Panc1 (cell line): ENCODE data around the gene MAFG.

Source experiments
- CTCF ChIP-seq: fragments of 450-650 bp; IDR thresholded peaks from 2 replicates; pipeline ENCODE4 v1.5.1; 2017; ENCODE audit warnings: mild to moderate bottlenecking
- REST ChIP-seq, 2 experiments: IDR thresholded peaks; 2 replicates each; pipeline ENCODE4 v1.6.1; 2011 to 2012; ENCODE audit warnings: low read depth in 2 of 2, control low read depth in 1 of 2, low read length in 1 of 2, mild to moderate bottlenecking in 1 of 2, moderate library complexity in 1 of 2; ENCODE audit not compliant: insufficient read depth in 1 of 2
- SIN3A ChIP-seq: IDR thresholded peaks from 2 replicates; pipeline ENCODE4 v1.6.1; 2012; ENCODE audit warnings: low read depth, mild to moderate bottlenecking, low read length, moderate library complexity, borderline replicate concordance; ENCODE audit not compliant: insufficient read depth

GRCh38 chr17:81871387-81872230 is 55.9 kb downstream of the MAFG start:
- TF ChIP-seq CTCF: no peak; the same call in 1 of the 2 replicates
- TF ChIP-seq SIN3A: peak; percentile 0; the same call in 1 of the 2 replicates
- 0 out of 4 replicates have a peak, but pooled peaks of 1 of the 2 experiments have one; percentile 12 for TF ChIP-seq REST (IDR thresholded peaks at IDR 0.05; ENCODE audit: insufficient read depth in 1 of 2, low read depth in 2 of 2, low read length in 1 of 2)
